ENCODE data around the gene ANKRD6. TPM values are rescaled to one million over a fixed set of nuclear protein-coding genes. Genes with fewer than 3 reads are reported as not detected.

ANKRD6 gene
- total RNA-seq (2022; extraction: Qiagen RNA extraction; ENCODE audit: low read depth): 1.7 to 2.2 TPM (median 1.9 TPM) in 5 replicates

GRCh38 chr6:89432875-89433251, at the start of gene ANKRD6:
ANKRD6 (plus strand) TSS chr6:89433152; CDS start chr6:89566977, 133,825 bp downstream.

GRCh38 chr6:89412071-89413005, 20.6 kb upstream of the ANKRD6 start, which contains the start of gene RRAGD:
RRAGD (minus strand) TSS chr6:89412273; CDS start chr6:89411993, 280 bp downstream.

GRCh38 chr6:89638320-89639195, 205.6 kb downstream of the ANKRD6 start, which contains the start of gene LYRM2:
LYRM2 (minus strand) TSS chr6:89638747; CDS start chr6:89638716, 31 bp downstream.

Other genes with a start within 250 kb of the ANKRD6 start
- gene GABRR1, start 215.8 kb upstream of the ANKRD6 start, total RNA-seq (2022; extraction: Qiagen RNA extraction; ENCODE audit: low read depth): not detected in 5 replicates
- 0.09 to 0.21 TPM (median 0.13 TPM) in 4 of 5 replicates, not detected in the other for gene GABRR2, start 117.9 kb upstream of the ANKRD6 start, total RNA-seq (2022; extraction: Qiagen RNA extraction; ENCODE audit: low read depth)
- gene UBE2J1, start 80.4 kb upstream of the ANKRD6 start, total RNA-seq (2022; extraction: Qiagen RNA extraction; ENCODE audit: low read depth): 10.4 to 19.9 TPM (median 14.8 TPM) in 5 replicates
- 2.9 to 5.6 TPM (median 3.7 TPM) in 5 replicates for gene RRAGD, start 20.9 kb upstream of the ANKRD6 start, total RNA-seq (2022; extraction: Qiagen RNA extraction; ENCODE audit: low read depth)
- 23.3 to 47.8 TPM (median 28.3 TPM) in 5 replicates for gene LYRM2, start 205.6 kb downstream of the ANKRD6 start, total RNA-seq (2022; extraction: Qiagen RNA extraction; ENCODE audit: low read depth)